AG20443 (cell line): ENCODE measurements around the gene ZNF775.
A peak's percentile ranks its signal among the peaks of the same experiment; 100 is the strongest.

Experiments
- DNase-seq: peaks from one replicate; pipeline ENCODE4 v3.0.0; 2012; ENCODE audit warnings: low spot score, mixed read lengths

ZNF775 gene

GRCh38 chr7:150368884-150369747 lies 10.0 kb upstream of the ZNF775 start:
- peak; percentile 80 for DNase-seq

- no peak for DNase-seq
Measured at GRCh38 chr7:150369748-150370501, 9.2 kb upstream of the ZNF775 start.

- DNase-seq, result peak; percentile 50
Measured at GRCh38 chr7:150370612-150371071, 8.5 kb upstream of the ZNF775 start.

GRCh38 chr7:150371131-150371995 lies 7.8 kb upstream of the ZNF775 start:
- no peak for DNase-seq

GRCh38 chr7:150371996-150372270 lies 7.2 kb upstream of the ZNF775 start:
- DNase-seq, result no peak

GRCh38 chr7:150372271-150373048 lies 6.7 kb upstream of the ZNF775 start:
- no peak for DNase-seq

- no peak for DNase-seq
Measured at GRCh38 chr7:150373049-150373801, 5.9 kb upstream of the ZNF775 start.

- DNase-seq, result no peak
Measured at GRCh38 chr7:150374026-150374425, 5.1 kb upstream of the ZNF775 start.

- DNase-seq, result no peak
Measured at GRCh38 chr7:150374472-150374871, 4.7 kb upstream of the ZNF775 start.

GRCh38 chr7:150375662-150376521 lies 3.2 kb upstream of the ZNF775 start:
- DNase-seq, result no peak

- DNase-seq, result no peak
Measured at GRCh38 chr7:150376560-150376959, 2.6 kb upstream of the ZNF775 start.

GRCh38 chr7:150377196-150377595 lies 1.9 kb upstream of the ZNF775 start:
- DNase-seq, result no peak

GRCh38 chr7:150377635-150378034 lies 1.5 kb upstream of the ZNF775 start:
- no peak for DNase-seq

GRCh38 chr7:150378115-150378852 lies 846 bp upstream of the ZNF775 start:
- peak; percentile 58 for DNase-seq

- peak; percentile 32 for DNase-seq
Measured at GRCh38 chr7:150379441-150380379, 580 bp downstream of the ZNF775 start.

GRCh38 chr7:150380463-150380862 lies 1.3 kb downstream of the ZNF775 start:
- DNase-seq, result no peak

GRCh38 chr7:150381096-150381495 lies 2.0 kb downstream of the ZNF775 start:
- no peak for DNase-seq

- DNase-seq, result no peak
Measured at GRCh38 chr7:150381785-150382122, 2.6 kb downstream of the ZNF775 start.
